Activated T-cell treated with anti-CD3 and anti-CD28 coated beads, Interleukin-2, amount 50 U/mL, for 1 hour (primary cell): ENCODE data around the gene SAXO2.
"Not testable (repeated sequence)": the region's sequence is repeated elsewhere in the genome, so short reads cannot be mapped to it uniquely, and the experiment has no call there.

ENCODE experiments used
- DNase-seq: peaks from one replicate; pipeline ENCODE4 v3.0.0-alpha.2; 2020

Gene SAXO2

DNA sequence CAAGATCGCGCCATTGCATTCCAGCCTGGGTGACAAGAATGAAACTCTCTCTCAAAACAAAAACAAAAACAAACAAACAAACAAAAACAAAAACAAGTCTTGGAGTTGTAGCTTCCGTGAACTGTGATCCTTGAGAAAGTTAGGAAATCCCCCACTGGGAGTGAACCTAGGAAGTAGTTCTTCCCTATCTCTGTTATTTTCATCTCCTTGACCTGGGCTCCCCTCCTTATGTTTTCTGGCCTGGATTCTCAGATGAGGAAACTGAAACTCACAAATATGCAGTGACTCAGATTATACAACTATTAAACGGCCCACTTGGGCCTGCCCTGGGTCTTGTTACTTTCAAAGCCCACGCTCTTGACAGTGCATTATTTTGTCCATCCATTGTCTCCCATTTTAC is 29.7 kb downstream of the SAXO2 start:
- DNase-seq: no peak

DNA sequence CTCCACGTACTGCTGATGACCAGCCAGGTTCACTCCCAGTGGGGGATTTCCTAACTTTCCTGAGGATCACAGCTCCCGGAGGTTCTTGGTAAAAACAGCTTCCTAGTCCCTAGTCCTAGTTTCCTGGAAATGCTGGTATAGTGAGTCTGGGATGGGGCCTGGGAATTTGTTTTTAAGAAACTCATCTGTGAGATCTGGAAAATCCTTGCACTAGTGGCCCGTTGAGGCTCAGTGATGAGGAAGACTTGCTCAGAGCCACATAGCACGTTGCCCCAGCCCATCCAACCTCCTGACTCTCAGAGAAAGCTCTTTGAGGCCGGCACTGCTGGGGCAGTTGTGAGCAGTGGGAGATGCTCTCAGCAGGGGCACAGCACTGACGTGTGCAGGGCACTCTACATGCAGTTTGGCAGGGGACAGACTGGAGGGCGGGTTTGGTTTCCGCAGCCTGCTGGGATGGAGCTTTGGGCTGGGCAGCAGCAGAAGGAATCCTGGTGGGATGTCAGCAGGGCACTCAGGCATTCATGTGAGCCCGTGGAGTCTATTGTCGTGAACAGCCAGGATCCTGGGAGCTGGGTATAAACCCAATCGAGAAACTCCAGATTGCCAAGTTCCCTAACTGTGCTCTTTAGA is 31.6 kb downstream of the SAXO2 start:
- DNase-seq: no peak

DNA sequence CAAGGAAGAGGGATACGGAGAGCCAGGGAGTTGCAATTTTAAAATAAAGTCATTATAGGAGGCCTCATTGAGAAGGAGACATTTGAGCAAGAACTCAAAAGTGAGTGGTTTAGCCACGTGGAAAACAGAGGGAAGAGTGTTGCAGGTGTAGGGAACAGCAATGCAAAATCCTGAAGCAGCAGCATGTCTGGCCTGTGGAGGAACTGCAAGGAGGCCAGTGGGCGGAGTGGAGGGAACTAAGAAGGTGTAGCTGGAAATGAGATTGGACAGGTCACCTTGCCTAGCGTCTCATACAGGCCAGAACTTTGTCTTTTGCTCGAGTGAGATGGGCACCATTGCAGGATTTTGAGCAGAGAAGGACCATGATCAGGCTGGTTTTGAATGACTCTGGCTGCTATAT is 34.9 kb downstream of the SAXO2 start:
- no peak for DNase-seq

DNA sequence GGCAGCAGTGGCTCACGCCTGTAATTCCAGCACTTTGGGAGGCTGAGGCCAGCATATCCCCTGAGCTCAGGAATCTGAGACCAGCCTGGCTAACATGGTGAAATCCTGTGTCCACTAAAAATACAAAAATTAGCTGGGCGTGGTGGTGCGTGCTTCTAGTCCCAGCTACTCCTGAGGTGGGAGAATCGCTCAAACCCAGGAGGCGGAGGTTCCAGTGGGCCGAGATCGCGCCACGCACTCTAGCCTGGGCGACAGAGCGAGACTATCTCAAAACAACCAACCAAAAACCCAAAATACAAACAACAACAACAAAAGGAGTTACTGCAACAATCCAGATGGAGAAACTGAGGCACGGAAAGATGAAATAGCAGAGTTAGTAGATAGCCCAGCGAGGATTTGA is 35.4 kb downstream of the SAXO2 start:
- DNase-seq: no peak

DNA sequence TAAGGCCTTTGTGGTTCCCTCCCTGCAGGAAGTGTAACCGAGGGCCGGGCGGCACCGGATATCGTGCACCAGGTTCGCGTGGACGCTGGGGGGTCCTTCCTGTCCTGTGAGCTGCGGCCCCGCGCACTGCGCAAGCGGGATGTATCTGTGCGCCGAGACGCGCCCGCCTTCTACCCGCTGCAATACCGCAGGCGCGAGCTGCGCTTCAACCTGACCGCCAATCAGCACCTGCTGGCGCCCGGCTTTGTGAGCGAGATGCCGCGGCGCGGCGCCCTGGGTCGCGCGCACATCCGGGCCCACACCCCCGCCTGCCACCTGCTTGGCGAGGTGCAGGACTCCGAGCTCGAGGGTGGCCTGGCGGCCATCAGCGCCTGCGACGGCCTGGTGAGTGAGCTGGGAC is 35.9 kb downstream of the SAXO2 start:
- DNase-seq: peak; percentile 68

DNA sequence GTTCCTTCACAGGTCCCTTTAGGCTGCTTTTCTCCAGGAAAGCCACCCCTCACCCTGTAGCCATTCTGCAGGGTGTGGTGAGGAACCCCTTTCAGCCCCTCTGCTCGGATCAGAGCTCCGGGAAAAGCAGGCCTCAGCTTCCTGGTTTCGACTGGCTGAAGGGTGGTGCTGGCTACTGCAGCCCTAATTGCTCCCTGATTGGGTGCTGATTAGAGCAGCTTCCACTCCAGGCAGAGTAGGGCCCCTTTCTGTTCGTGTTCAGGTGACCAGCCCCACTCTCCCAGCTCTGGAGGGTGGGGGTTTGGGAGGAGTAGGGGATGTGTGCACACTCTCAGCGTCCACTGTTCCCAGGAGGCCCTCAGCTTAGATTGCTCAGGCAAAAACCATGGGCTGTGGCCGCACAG is 36.9 kb downstream of the SAXO2 start:
- DNase-seq: not testable (repeated sequence)

DNA sequence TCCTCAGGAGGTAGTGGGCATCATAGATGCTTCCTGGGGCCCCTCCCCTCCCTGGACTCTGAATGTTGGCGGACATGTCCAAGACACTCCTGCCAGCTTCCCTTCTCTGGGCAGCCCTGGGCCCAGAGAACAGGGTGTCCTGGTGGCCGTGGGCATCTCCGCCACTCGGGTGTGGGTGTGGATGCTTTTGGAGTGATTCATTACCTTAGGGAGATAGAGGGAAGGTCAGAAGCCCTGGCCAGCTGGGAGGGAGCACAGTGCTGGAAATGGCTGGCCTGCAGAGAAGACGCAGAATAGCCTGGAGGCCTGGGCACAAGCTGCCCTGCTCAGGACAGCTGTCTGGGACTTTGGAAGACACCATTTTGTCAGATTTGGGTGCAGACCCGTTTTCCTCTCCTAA is 37.7 kb downstream of the SAXO2 start:
- not testable (repeated sequence) for DNase-seq

DNA sequence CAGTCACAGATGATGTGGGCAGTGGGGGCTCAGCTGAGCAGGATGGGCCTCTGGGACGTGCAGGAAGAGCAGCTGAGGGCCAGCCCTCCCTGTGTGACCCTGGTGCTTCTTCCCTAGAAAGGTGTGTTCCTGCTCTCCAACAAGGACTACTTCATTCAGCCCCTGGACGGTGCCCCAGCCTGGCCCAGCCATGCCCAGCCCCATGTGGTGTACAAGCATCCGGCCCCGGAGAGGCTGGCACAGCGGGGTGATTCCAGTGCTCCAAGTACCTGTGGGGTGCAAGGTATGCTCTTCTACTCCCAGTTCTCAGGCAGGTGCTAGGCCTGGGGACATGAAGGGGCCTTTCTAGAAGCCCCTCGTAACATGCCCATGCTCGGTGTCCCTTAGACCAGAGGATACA is 38.3 kb downstream of the SAXO2 start:
- DNase-seq: no peak

DNA sequence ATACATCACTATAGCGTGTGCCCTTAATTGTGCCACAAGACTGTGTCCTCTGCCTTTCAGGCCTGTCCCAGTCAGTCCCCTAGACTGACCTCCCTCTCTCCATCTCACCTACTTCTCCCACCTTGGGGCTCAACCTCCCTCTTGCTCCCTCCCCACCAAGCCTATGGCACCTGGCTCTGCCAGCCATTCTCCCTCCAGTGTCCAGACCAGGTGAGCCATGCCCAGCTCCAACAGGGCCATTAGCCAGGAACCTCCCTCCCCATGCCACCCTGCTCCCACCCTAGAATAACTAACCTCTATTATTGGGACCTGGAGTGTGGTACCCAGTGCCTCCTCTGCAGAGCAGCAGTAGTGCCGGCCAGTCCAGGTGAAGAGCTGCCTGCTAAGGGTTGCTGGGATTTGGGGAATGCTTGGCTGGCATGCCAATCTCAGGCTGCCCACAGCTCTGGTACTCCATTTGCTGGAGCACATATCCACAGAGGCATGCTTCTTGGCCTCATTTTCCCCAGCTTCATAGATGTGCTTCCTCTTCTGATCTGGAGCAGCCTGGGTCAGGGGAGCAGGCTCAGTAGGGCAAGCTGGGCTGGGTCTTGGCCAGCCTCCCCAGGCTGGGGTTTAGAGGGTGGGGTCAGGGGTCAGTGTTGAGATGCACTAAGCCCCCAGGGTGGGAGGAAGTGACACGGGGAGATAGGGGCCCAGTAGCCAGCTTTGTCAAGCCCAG is 38.8 kb downstream of the SAXO2 start:
- DNase-seq: no peak

DNA sequence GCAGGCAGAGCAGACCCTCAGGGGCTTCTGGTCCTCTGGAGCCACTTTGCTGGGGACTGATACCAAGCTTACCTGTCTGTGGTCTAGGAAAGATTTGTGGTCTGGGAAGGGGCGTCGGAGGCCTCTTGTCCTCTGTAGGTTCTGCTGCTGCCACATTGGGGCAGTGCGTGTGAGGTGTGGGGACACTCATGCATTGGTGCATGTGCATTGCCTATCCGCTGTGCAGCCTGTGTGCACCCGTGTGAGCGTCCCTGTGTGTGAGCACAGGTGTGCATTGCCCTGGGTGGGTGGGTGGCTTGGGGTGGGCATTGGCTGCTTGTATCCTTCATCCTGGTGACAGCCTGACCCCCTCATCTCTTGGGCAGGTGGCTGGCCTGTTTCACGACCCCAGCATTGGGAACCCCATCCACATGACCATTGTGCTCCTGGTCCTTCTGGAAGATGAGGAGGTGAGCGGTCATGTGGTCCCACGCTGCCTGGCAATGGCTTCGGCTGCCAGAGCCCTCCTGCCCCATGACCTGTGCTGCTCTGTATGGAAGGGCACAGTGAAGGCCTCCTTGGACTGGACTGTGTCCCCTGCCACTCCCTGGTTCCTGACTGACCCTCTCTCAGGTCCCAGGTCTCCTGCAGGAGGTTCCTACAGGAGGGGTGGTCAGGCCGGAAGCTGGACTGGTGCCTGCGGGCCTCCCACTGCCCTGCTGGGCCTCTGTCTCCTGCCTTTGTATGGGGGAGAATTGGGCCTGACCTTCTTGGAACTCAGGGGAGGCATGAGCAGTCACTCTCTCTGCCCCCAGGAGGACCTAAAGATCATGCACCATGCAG is 41.5 kb downstream of the SAXO2 start:
- no peak for DNase-seq

DNA sequence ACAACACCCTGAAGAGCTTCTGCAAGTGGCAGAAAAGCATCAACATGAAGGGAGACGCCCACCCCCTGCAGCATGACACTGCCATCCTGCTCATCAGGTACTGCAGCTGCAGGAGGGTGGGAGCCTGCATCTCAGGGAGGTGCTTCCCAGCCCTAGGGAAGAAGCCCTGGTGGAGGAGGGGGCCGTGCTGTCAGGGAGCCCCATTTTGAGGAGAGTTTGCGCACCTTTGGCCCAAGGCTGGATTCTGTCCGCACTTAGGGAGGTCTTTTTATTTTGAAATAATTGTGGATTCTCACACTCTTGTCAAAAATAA is 42.1 kb downstream of the SAXO2 start:
- no peak for DNase-seq

DNA sequence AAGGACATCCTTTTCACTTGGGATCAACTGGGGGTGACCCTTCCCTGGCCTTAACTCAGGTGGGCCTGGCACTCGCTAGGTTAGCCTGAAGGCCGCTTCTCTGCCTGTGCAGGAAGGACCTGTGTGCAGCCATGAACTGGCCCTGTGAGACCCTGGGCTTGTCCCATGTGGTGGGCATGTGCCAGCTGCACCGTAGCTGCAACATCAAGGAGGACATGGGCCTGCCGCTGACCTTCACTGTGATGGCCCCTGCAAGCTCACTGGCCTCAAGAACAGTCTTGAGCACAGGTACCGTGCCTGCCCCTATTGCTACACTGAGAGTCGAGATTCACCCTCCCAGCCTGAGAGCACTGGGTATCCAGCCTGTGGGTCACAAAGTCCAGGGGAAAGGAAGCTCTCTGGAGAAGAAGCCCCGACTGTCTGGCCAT is 43.0 kb downstream of the SAXO2 start:
- no peak for DNase-seq

DNA sequence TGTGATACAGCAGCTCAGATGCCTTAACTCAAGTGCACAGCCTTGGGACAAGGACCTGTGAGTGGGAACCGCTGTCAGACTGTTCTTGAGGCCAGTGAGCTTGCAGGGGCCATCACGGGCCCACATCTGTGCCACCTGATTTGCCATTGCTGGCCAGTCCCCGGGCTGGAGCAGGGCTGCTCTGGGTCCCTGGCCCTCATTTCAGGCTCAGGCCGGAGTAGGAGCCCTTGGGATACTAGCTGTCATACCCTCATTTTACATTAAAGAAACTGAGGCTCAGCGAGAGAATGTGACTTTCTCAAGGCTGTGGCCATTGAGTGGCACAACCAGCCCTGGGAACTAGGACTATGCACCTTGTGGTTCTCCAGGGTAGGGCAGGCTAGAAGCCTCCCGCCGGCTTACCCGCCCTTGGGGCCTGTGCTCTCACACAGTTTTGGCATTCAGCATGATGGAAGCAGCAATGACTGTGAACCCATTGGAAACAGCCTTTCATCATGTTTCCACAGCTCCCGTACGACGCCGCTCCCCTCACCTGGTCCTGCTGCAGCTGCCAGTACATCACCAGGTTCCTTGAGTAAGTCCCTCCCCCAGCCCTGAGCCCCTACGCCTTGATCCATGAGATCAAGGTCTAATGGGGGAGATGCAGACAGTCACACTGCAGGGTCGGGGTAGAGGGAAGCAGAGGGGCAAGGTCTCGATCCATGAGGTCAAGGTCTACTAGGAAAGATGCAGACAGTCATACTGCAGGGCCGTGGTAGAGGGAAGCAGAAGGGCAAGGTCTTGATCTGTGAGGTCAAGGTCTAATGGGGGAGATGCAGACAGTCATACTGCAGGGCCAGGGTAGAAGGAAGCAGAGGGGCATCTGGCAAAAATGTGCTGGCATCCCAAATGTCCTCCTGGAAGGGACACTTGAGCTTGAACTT is 44.4 kb downstream of the SAXO2 start:
- no peak for DNase-seq

DNA sequence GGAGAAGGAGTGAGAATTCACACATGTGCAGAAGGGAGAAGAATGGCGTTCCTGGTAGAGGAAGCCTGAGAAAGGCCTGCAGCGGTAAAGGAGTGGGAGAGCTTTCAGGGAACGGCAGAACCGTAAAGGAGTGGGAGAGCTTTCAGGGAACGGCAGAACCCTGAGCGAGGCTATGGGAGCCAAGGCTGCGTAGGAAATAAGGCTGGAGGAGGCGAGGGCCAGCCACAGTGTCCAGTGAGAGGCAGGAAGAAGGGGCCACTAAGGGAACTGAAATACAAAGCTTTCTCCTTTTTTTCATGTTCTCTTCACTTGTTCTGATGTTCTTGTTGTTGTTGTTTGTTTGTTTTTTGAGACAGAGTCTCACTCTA is 45.1 kb downstream of the SAXO2 start:
- DNase-seq: no peak

DNA sequence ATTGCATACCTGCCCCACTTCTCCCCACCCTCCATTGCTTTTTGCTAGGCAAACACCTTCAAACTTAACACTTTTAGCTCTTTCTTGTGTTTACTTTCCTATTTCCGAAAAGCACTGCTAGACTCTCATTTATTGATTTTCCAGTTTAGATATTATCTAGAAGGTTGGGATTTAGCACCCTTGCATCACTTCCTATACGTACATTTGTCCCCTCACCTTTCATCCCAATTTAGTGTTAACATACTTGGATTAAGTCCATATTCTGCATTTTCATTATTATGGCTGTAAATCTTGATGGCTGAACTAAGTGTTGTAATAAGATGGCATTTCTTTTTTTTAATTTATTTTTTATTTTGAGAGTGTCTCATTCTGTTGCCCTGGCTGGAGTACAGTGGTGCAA is 47.2 kb downstream of the SAXO2 start:
- DNase-seq: no peak

DNA sequence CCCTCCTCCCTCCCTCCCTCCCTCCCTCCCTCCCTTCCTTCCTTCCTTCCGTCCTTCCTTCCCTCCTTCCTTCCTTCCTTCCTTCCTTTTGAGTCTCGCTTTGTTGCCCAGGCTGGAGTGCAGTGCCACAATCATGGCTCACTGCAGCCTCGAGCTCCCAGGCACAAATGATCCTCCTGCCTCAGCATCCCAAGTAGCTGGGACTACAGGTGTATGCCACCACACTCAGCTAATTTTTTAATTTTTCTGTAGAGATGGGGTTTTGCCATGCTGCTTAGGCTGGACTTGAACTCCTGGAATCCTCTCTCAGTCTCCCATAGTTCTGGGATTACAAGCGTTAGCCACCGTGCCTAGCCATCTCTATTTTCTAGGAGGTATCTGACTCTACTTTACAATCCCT is 48.7 kb downstream of the SAXO2 start:
- not testable (repeated sequence) for DNase-seq

DNA sequence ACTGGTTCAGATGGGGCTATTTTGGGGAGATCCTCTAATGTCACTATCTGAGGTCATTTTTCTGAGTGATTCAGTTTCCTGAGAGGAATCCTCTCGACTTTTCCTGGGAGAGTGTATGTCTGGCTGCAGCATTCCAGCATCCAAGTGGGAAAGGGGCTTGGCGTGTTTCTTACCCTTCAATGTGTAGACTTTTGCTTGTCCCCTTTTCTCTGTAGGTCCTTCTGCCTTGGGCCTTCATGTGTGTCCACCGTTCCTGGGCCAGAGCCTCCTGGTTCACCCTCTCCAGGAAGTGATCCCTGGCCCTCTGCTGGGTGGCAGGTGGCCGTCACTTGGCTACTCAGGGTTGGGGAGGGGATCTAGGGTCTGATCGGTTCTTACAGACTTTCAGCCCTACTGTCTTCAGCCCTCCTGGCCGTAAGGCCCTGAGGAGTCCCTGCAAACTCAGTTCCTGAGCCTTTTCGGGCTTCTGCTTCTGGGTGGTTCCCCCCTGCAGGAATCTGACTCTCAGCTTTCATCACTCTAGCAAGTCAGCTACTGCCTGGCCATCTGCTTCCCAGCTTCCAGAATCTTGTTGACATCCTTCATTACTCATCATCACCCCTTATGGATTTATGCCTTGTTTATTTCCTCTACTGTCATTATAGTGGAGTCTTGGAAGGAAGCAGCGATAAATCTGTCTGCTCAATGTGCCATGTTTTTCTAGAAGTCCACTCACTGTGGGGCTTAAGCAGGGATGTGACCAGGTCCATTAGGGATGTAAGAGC is 50.1 kb downstream of the SAXO2 start:
- no peak for DNase-seq

DNA sequence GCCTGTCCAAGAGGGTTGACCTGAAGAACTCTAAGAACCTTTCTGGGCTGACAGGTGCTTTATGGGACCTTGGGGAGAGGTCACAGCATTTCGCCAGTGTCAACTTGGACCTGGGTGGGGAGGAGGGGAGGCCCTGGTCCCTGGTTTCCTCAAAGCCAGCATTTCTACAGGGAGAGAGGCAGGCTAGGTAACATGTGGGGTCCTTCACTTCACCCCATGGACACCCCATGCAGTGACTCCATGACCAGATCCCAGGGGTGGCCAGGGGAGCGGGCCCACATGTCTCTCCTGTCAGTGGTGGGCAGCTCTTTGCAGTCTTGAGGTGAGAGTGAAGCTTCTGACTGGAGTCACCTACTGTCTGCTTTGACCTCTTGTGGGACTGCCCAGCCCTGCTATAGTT is 50.8 kb downstream of the SAXO2 start:
- DNase-seq: no peak

DNA sequence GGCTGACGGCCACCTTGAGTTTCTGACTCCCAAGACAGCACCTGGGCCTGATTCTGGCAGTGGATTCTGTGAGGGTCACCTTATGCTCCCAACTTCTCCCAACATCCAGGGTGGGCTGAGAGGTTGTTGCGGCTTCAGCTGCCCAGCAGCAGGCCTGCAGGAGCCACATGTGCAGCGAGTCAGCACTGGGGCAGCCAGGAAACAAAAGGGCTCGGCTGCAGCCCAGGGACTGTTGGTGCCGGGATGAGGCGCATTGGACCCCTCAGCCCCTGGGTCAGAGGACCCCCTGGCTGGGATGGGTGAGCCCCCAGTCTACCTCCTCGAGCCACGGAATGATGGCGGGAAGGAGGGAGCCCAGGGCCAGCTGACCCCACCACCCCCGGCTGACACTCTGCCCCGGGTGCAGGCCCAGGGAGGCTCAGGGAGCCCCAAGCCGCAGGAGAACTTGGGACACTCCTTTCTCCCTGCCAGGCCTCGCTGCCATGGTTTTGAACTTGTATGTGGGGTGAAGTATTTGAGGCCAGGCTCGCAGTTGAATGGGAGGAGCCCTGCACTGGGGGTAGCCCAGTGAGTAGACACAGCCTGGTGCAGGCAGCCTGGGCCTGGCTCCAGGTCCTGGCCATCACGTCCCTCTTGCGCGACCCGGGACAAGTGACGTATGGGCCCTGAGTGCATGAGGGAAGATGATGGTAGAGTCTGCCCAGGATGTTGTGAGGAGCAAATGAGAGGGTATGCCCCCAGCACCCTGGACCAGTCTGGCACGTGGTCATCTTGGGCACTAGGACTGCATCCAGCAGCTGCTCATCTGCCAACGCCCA is 51.5 kb downstream of the SAXO2 start:
- DNase-seq: not testable (repeated sequence)

DNA sequence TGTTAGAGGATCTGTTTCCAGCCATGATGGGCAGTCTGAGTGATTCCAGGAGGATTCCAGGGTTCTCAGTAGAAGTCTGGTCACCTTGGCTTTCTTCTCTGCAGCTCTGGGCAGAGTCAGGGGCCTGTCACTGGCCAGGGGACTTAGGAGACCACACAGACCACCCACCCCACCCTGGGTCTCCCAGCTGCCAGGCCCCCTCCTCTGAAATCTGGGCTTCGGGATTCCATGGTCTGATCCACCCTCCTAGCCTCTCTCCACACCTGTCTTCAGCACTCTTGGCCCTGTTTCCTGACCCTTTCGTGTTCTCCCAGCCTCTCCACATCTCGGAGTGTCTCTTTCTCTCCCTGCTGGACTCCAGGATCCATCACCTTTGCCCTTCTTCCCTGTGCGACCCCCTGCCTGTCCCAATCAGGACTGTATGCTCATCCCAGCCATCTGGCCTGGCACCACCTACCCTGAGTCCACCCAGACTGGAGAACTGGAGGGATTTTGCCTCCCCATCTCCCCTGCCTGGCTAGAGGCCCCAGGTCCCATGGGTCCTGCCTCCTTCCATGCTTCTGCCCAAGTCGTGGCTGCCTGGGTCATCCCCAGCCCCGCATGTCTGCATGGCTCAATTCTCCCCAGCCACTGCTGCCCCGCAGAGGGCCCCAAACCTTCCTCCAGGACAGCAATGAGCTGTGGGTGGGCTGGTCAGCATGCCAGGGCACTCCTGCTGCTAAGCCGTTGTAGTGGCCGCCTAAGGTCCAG is 52.3 kb downstream of the SAXO2 start:
- DNase-seq: no peak
